ENCODE results near the gene IFT43.

Gene IFT43

GRCh38 chr14:75985618-75986438, at the start of gene IFT43:
TSS of gene IFT43 (plus strand) at chr14:75985763. CDS start at chr14:75985787, 24 bp downstream.
- DNase-seq (ENCODE audit: low spot score): peak; percentile 96

- no peak for DNase-seq (ENCODE audit: low spot score)
Measured at GRCh38 chr14:75939200-75939599, 46.4 kb upstream of the IFT43 start.

- no peak for DNase-seq (ENCODE audit: low spot score)
Measured at GRCh38 chr14:75941030-75941429, 44.5 kb upstream of the IFT43 start.

- no peak for DNase-seq (ENCODE audit: low spot score)
Measured at GRCh38 chr14:75944607-75945241, 40.8 kb upstream of the IFT43 start.

- DNase-seq (ENCODE audit: low spot score): no peak
Measured at GRCh38 chr14:75946785-75947184, 38.8 kb upstream of the IFT43 start.

- no peak for DNase-seq (ENCODE audit: low spot score)
Measured at GRCh38 chr14:75952489-75952888, 33.1 kb upstream of the IFT43 start.

- no peak for DNase-seq (ENCODE audit: low spot score)
Measured at GRCh38 chr14:75959031-75959430, 26.5 kb upstream of the IFT43 start.

- no peak for DNase-seq (ENCODE audit: low spot score)
Measured at GRCh38 chr14:75960231-75960630, 25.3 kb upstream of the IFT43 start.

GRCh38 chr14:75961662-75962061, 23.9 kb upstream of the IFT43 start:
- no peak for DNase-seq (ENCODE audit: low spot score)

GRCh38 chr14:75967866-75968265, 17.7 kb upstream of the IFT43 start:
- DNase-seq (ENCODE audit: low spot score): peak; percentile 18

GRCh38 chr14:75968456-75968855, 17.1 kb upstream of the IFT43 start:
- DNase-seq (ENCODE audit: low spot score): peak; percentile 34

- DNase-seq (ENCODE audit: low spot score): peak; percentile 18
Measured at GRCh38 chr14:75969126-75969525, 16.4 kb upstream of the IFT43 start.

GRCh38 chr14:75969891-75970290, 15.7 kb upstream of the IFT43 start:
- DNase-seq (ENCODE audit: low spot score): peak; percentile 8

- no peak for DNase-seq (ENCODE audit: low spot score)
Measured at GRCh38 chr14:75970989-75971388, 14.6 kb upstream of the IFT43 start.

- DNase-seq (ENCODE audit: low spot score): peak; percentile 20
Measured at GRCh38 chr14:75971509-75971908, 14.1 kb upstream of the IFT43 start.

GRCh38 chr14:75972801-75973421, 12.7 kb upstream of the IFT43 start:
- peak; percentile 17 for DNase-seq (ENCODE audit: low spot score)

- no peak for DNase-seq (ENCODE audit: low spot score)
Measured at GRCh38 chr14:75976826-75977581, 8.6 kb upstream of the IFT43 start.

- DNase-seq (ENCODE audit: low spot score): no peak
Measured at GRCh38 chr14:75977582-75977943, 8.0 kb upstream of the IFT43 start.

GRCh38 chr14:75978249-75978731, 7.3 kb upstream of the IFT43 start:
- no peak for DNase-seq (ENCODE audit: low spot score)

GRCh38 chr14:75979071-75979571, 6.4 kb upstream of the IFT43 start:
- DNase-seq (ENCODE audit: low spot score): no peak

GRCh38 chr14:75979648-75980565, 5.7 kb upstream of the IFT43 start:
- no peak for DNase-seq (ENCODE audit: low spot score)

Measured in left forelimb (tissue), 1 donor.